Mucosa of gallbladder (tissue), 1 donor: ENCODE data around the gene FABP1. TPM values are rescaled to one million over a fixed set of nuclear protein-coding genes. Genes with fewer than 3 reads are reported as not detected.

Source experiments
- DNase-seq: peaks from one replicate; pipeline ENCODE4 v3.0.0-alpha.2; 2020; ENCODE audit warnings: low spot score
- total RNA-seq: library from RNA; stranded (reverse); gene quantifications from one replicate; pipeline ENCODE4 v1.2.1, GENCODE V29; 2021
- donor health status: DM: no; HTN: no; CAD: no.

FABP1 gene
- total RNA-seq, 1 donor from 2014 or later: 1.5 TPM

GRCh38 chr2:88115825-88116518, 11.9 kb downstream of the FABP1 start:
- DNase-seq: no peak

GRCh38 chr2:88114889-88115288, 13.0 kb downstream of the FABP1 start:
- no peak for DNase-seq

- DNase-seq: no peak
Measured at GRCh38 chr2:88113069-88113468, 14.8 kb downstream of the FABP1 start.

GRCh38 chr2:88110830-88111229, 17.0 kb downstream of the FABP1 start:
- DNase-seq: no peak

GRCh38 chr2:88108796-88109195, 19.1 kb downstream of the FABP1 start:
- no peak for DNase-seq

GRCh38 chr2:88100489-88100858, 27.4 kb downstream of the FABP1 start:
- DNase-seq: no peak

- no peak for DNase-seq
Measured at GRCh38 chr2:88099798-88100488, 27.9 kb downstream of the FABP1 start.

- no peak for DNase-seq
Measured at GRCh38 chr2:88098558-88098900, 29.3 kb downstream of the FABP1 start.

GRCh38 chr2:88097891-88098557, 29.8 kb downstream of the FABP1 start:
- DNase-seq: no peak

GRCh38 chr2:88097192-88097591, 30.7 kb downstream of the FABP1 start:
- DNase-seq: no peak

GRCh38 chr2:88096708-88097107, 31.2 kb downstream of the FABP1 start:
- DNase-seq: no peak

- DNase-seq: no peak
Measured at GRCh38 chr2:88095022-88095421, 32.8 kb downstream of the FABP1 start.

GRCh38 chr2:88092773-88093172, 35.1 kb downstream of the FABP1 start:
- no peak for DNase-seq

GRCh38 chr2:88091943-88092342, 35.9 kb downstream of the FABP1 start:
- DNase-seq: no peak

- no peak for DNase-seq
Measured at GRCh38 chr2:88090446-88091283, 37.2 kb downstream of the FABP1 start.

GRCh38 chr2:88088999-88089398, 38.9 kb downstream of the FABP1 start:
- no peak for DNase-seq

GRCh38 chr2:88087763-88088162, 40.1 kb downstream of the FABP1 start:
- no peak for DNase-seq

- no peak for DNase-seq
Measured at GRCh38 chr2:88087073-88087472, 40.8 kb downstream of the FABP1 start.

GRCh38 chr2:88086401-88086800, 41.5 kb downstream of the FABP1 start:
- DNase-seq: no peak

- DNase-seq: no peak
Measured at GRCh38 chr2:88085602-88086001, 42.3 kb downstream of the FABP1 start.

GRCh38 chr2:88085099-88085498, 42.8 kb downstream of the FABP1 start:
- no peak for DNase-seq

GRCh38 chr2:88082781-88083180, 45.1 kb downstream of the FABP1 start:
- no peak for DNase-seq
